Measurements from ENCODE around the gene OR2G3. TPM values are rescaled to one million over a fixed set of nuclear protein-coding genes. Genes with fewer than 3 reads are reported as not detected.

OR2G3 gene
- not detected for total RNA-seq

GRCh38 chr1:247605286-247605685 is at the start of gene OR2G3:
TSS of gene OR2G3 (plus strand) at chr1:247605586. CDS start at chr1:247605586, 0 bp downstream.
- Histone ChIP-seq H3K4me3 (no peak within 1 kb of the TSS), H3K4me1 (no peaks in the 10 kb centered on the region), H3K9me3 (no peaks in the 10 kb centered on the region), H3K36me3 (no peaks in the 10 kb centered on the region), H3K27me3 (no peaks in the 10 kb centered on the region), H3K27ac (no peak within 1 kb of the TSS)
- no peak for DNase-seq (ENCODE audit: low spot score in 2 of 2)
- intact Hi-C loops (cut with DNase I; ENCODE audit: low total_unique reads), result no loop called here
- TF ChIP-seq CTCF (IDR thresholded peaks at IDR 0.05) (no peak), POLR2A (IDR thresholded peaks at IDR 0.05) (no peak), POLR2AphosphoS5 (IDR thresholded peaks at IDR 0.05) (no peak)

GRCh38 chr1:247557926-247558674 is 47.3 kb upstream of the OR2G3 start:
- intact Hi-C loops (cut with DNase I; ENCODE audit: low total_unique reads), result no loop called here
- H3K27me3 ChIP-seq, result no peaks in the 10 kb centered on the region
- H3K36me3 ChIP-seq, result no peaks in the 10 kb centered on the region
- no peaks in the 10 kb centered on the region for H3K9me3 ChIP-seq
- no peak overlapping the region for H3K4me3 ChIP-seq
- H3K27ac ChIP-seq, result no peak overlapping the region
- TF ChIP-seq POLR2A (IDR thresholded peaks at IDR 0.05) (no peak), POLR2AphosphoS5 (IDR thresholded peaks at IDR 0.05) (no peak), CTCF (IDR thresholded peaks at IDR 0.05) (no peak)
- DNase-seq (ENCODE audit: low spot score in 2 of 2), result no peak
- no peaks in the 10 kb centered on the region for H3K4me1 ChIP-seq

GRCh38 chr1:247561711-247562110 is 43.7 kb upstream of the OR2G3 start:
- H3K4me1 ChIP-seq, result no peaks in the 10 kb centered on the region
- TF ChIP-seq POLR2A (IDR thresholded peaks at IDR 0.05) (no peak), POLR2AphosphoS5 (IDR thresholded peaks at IDR 0.05) (no peak), CTCF (IDR thresholded peaks at IDR 0.05) (no peak)
- H3K27me3 ChIP-seq, result no peaks in the 10 kb centered on the region
- no peak overlapping the region for H3K4me3 ChIP-seq
- H3K9me3 ChIP-seq, result no peaks in the 10 kb centered on the region
- no peak overlapping the region for H3K27ac ChIP-seq
- no peaks in the 10 kb centered on the region for H3K36me3 ChIP-seq
- intact Hi-C loops (cut with DNase I; ENCODE audit: low total_unique reads), result no loop called here
- DNase-seq (ENCODE audit: low spot score in 2 of 2), result no peak

- Histone ChIP-seq H3K27me3 (no peaks in the 10 kb centered on the region), H3K9me3 (peaks cover 0 to under 1% of the 10 kb centered on the region in 2 donors), H3K27ac (no peak overlapping the region), H3K36me3 (no peaks in the 10 kb centered on the region), H3K4me1 (no peaks in the 10 kb centered on the region), H3K4me3 (no peak overlapping the region)
- TF ChIP-seq CTCF (IDR thresholded peaks at IDR 0.05), result no peak
- DNase-seq (ENCODE audit: low spot score in 2 of 2), result no peak
- intact Hi-C loops (cut with DNase I; ENCODE audit: low total_unique reads), result no loop called here
Measured at GRCh38 chr1:247562198-247562597, 43.2 kb upstream of the OR2G3 start.

GRCh38 chr1:247574236-247574635 is 31.1 kb upstream of the OR2G3 start:
- no peak for DNase-seq (ENCODE audit: low spot score in 2 of 2)
- Histone ChIP-seq H3K27ac (no peak overlapping the region), H3K9me3 (no peaks in the 10 kb centered on the region), H3K4me1 (no peaks in the 10 kb centered on the region), H3K27me3 (no peaks in the 10 kb centered on the region), H3K36me3 (no peaks in the 10 kb centered on the region), H3K4me3 (no peak overlapping the region)
- TF ChIP-seq POLR2A (IDR thresholded peaks at IDR 0.05), result no peak
- no peak for TF ChIP-seq CTCF (IDR thresholded peaks at IDR 0.05)
- TF ChIP-seq POLR2AphosphoS5 (IDR thresholded peaks at IDR 0.05), result no peak
- intact Hi-C loops (cut with DNase I; ENCODE audit: low total_unique reads), result no loop called here

Data from breast epithelium (tissue), 4 donors.